Astrocyte (in vitro differentiated cells and primary cell): Measurements from ENCODE around the gene KSR2. TPM values are rescaled to one million over a fixed set of nuclear protein-coding genes. Genes with fewer than 3 reads are reported as not detected.
A peak's percentile ranks its signal among the peaks of the same experiment; 100 is the strongest.

Experiments
- DNase-seq: peaks from one replicate; pipeline ENCODE4 v3.0.0-alpha.2; 2010; ENCODE audit warnings: low read depth
- FAIRE-seq: peaks from 2 replicates; lab custom pipeline; 2011; peaks lifted over from hg19 to GRCh38; lab: Jason Lieb, UNC
- H2AFZ ChIP-seq: 2 replicates; pipeline ENCODE4 v1.6.0; 2012; ENCODE audit warnings: low read depth, low read length, inconsistent platforms
- H3K27ac ChIP-seq: 2 replicates; pipeline ENCODE4 v1.5.1; 2011; ENCODE audit warnings: low read depth, low read length, inconsistent platforms
- H3K27me3 ChIP-seq: 2 replicates; pipeline ENCODE4 v1.6.0; 2011; ENCODE audit warnings: low read length, inconsistent platforms; ENCODE audit not compliant: insufficient read depth
- H3K36me3 ChIP-seq: 2 replicates; pipeline ENCODE4 v1.5.1; 2011; ENCODE audit warnings: low read length, inconsistent platforms; ENCODE audit not compliant: insufficient read depth
- H3K4me1 ChIP-seq: 2 replicates; pipeline ENCODE4 v1.5.1; 2011; ENCODE audit warnings: low read length, inconsistent platforms; ENCODE audit not compliant: insufficient read depth
- H3K4me2 ChIP-seq: 2 replicates; pipeline ENCODE4 v1.6.0; 2012; ENCODE audit warnings: low read length, inconsistent platforms
- H3K4me3 ChIP-seq: 2 replicates; pipeline ENCODE4 v1.5.1; 2011; ENCODE audit warnings: low read depth, mild to moderate bottlenecking, low read length, inconsistent platforms; ENCODE audit not compliant: insufficient read depth
- H3K79me2 ChIP-seq: 2 replicates; pipeline ENCODE4 v1.6.0; 2012; ENCODE audit warnings: mild to moderate bottlenecking, low read length, inconsistent platforms; ENCODE audit not compliant: insufficient read depth
- H3K9ac ChIP-seq: 2 replicates; pipeline ENCODE4 v1.6.0; 2012; ENCODE audit warnings: mild to moderate bottlenecking, low read length, inconsistent platforms
- H3K9me3 ChIP-seq: 2 replicates; pipeline ENCODE4 v1.5.1; 2012; ENCODE audit warnings: low read depth, mild to moderate bottlenecking, low read length, inconsistent platforms; ENCODE audit not compliant: insufficient read depth
- H4K20me1 ChIP-seq: 2 replicates; pipeline ENCODE4 v1.6.0; 2012; ENCODE audit warnings: low read length, inconsistent platforms; ENCODE audit not compliant: insufficient read depth
- H3K27ac Mint-ChIP-seq: one replicate; pipeline ENCODE4 v1.8.0; 2021; ENCODE audit warnings: mild to moderate bottlenecking, mixed read lengths; ENCODE audit not compliant: unreplicated experiment
- H3K27me3 Mint-ChIP-seq: one replicate; pipeline ENCODE4 v1.8.0; 2021; ENCODE audit warnings: low read depth, mixed read lengths; ENCODE audit not compliant: unreplicated experiment
- H3K36me3 Mint-ChIP-seq: one replicate; pipeline ENCODE4 v1.8.0; 2021; ENCODE audit warnings: low read depth, mixed read lengths; ENCODE audit not compliant: unreplicated experiment
- H3K4me1 Mint-ChIP-seq: one replicate; pipeline ENCODE4 v1.8.0; 2021; ENCODE audit warnings: low read depth, mixed read lengths; ENCODE audit not compliant: unreplicated experiment
- H3K4me3 Mint-ChIP-seq: one replicate; pipeline ENCODE4 v1.8.0; 2021; ENCODE audit warnings: mild to moderate bottlenecking, moderate library complexity, mixed read lengths; ENCODE audit not compliant: unreplicated experiment
- H3K9me3 Mint-ChIP-seq: one replicate; pipeline ENCODE4 v1.8.0; 2021; ENCODE audit warnings: mild to moderate bottlenecking, mixed read lengths; ENCODE audit not compliant: unreplicated experiment
- EZH2 ChIP-seq: IDR thresholded peaks from 2 replicates; pipeline ENCODE4 v1.6.1; 2012; ENCODE audit warnings: mild to moderate bottlenecking, low read length, inconsistent platforms; ENCODE audit not compliant: insufficient read depth
- total RNA-seq: library from RNA; stranded (reverse); gene quantifications from 2 replicates; pipeline ENCODE4 v1.2.1, GENCODE V29; 2021
- TF ChIP-seq, protein P1 (sequence below): IDR thresholded peaks from 2 replicates; pipeline ENCODE4 v1.5.1; 2011; ENCODE audit warnings: low read depth, mild to moderate bottlenecking, inconsistent platforms, low read length, moderate library complexity; ENCODE audit not compliant: insufficient read depth

Gene KSR2
- total RNA-seq, 1 donor from 2014 or later = 0.98 TPM

- Histone ChIP-seq H3K9me3 (no peaks in the 10 kb centered on the region), H3K27me3 (peaks cover 2% of the 10 kb centered on the region), H3K4me1 (no peaks in the 10 kb centered on the region), H3K27ac (no peak overlapping the region), H3K9ac (no peak overlapping the region), H2AFZ (no peak overlapping the region), H3K36me3 (no peaks in the 10 kb centered on the region), H3K4me3 (no peak overlapping the region), H4K20me1 (no peaks in the 10 kb centered on the region), H3K79me2 (no peaks in the 10 kb centered on the region), H3K4me2 (no peak overlapping the region)
- no peak overlapping the region for H3K4me3 Mint-ChIP-seq
- TF ChIP-seq, protein P1, sequence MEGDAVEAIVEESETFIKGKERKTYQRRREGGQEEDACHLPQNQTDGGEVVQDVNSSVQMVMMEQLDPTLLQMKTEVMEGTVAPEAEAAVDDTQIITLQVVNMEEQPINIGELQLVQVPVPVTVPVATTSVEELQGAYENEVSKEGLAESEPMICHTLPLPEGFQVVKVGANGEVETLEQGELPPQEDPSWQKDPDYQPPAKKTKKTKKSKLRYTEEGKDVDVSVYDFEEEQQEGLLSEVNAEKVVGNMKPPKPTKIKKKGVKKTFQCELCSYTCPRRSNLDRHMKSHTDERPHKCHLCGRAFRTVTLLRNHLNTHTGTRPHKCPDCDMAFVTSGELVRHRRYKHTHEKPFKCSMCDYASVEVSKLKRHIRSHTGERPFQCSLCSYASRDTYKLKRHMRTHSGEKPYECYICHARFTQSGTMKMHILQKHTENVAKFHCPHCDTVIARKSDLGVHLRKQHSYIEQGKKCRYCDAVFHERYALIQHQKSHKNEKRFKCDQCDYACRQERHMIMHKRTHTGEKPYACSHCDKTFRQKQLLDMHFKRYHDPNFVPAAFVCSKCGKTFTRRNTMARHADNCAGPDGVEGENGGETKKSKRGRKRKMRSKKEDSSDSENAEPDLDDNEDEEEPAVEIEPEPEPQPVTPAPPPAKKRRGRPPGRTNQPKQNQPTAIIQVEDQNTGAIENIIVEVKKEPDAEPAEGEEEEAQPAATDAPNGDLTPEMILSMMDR = no peak
- no peak for TF ChIP-seq EZH2
- peaks cover 4% of the 10 kb centered on the region for H3K9me3 Mint-ChIP-seq
- no peaks in the 10 kb centered on the region for H3K4me1 Mint-ChIP-seq
- H3K27ac Mint-ChIP-seq = no peak overlapping the region
- FAIRE-seq = no peak
- DNase-seq = no peak
- peaks cover 8% of the 10 kb centered on the region for H3K27me3 Mint-ChIP-seq
- peaks cover 2% of the 10 kb centered on the region for H3K36me3 Mint-ChIP-seq
Observed at GRCh38 chr12:117590386-117590785, 378.4 kb downstream of the KSR2 start.

- FAIRE-seq = no peak
- H3K27me3 Mint-ChIP-seq = peaks cover 6% of the 10 kb centered on the region
- no peak for TF ChIP-seq EZH2
- TF ChIP-seq, protein P1 = no peak
- Histone ChIP-seq H3K27ac (no peak overlapping the region), H3K4me3 (no peak overlapping the region), H3K36me3 (no peaks in the 10 kb centered on the region), H3K9ac (no peak overlapping the region), H3K9me3 (no peaks in the 10 kb centered on the region), H3K27me3 (peaks cover 3% of the 10 kb centered on the region), H4K20me1 (no peaks in the 10 kb centered on the region), H3K79me2 (no peaks in the 10 kb centered on the region), H3K4me1 (no peaks in the 10 kb centered on the region), H2AFZ (no peak overlapping the region), H3K4me2 (no peak overlapping the region)
- H3K4me3 Mint-ChIP-seq = no peak overlapping the region
- peaks cover 2% of the 10 kb centered on the region for H3K36me3 Mint-ChIP-seq
- H3K27ac Mint-ChIP-seq = no peak overlapping the region
- DNase-seq = no peak
- peaks cover 4% of the 10 kb centered on the region for H3K9me3 Mint-ChIP-seq
- H3K4me1 Mint-ChIP-seq = no peaks in the 10 kb centered on the region
Observed at GRCh38 chr12:117589021-117589420, 379.8 kb downstream of the KSR2 start.

GRCh38 chr12:117587631-117588287, 381.0 kb downstream of the KSR2 start:
- no peaks in the 10 kb centered on the region for H3K9me3 ChIP-seq
- Mint-ChIP-seq H3K9me3 (peaks cover 4% of the 10 kb centered on the region), H3K4me3 (no peak overlapping the region), H3K36me3 (peaks cover 2% of the 10 kb centered on the region), H3K27me3 (peaks cover 4% of the 10 kb centered on the region), H3K27ac (no peak overlapping the region), H3K4me1 (peaks cover 4% of the 10 kb centered on the region)
- no peak overlapping the region for H3K4me2 ChIP-seq
- H3K27me3 ChIP-seq = peaks cover 3% of the 10 kb centered on the region
- DNase-seq (no peak), FAIRE-seq (no peak)
- H3K27ac ChIP-seq = no peak overlapping the region
- no peaks in the 10 kb centered on the region for H4K20me1 ChIP-seq
- no peak overlapping the region for H3K9ac ChIP-seq
- H3K79me2 ChIP-seq = no peaks in the 10 kb centered on the region
- TF ChIP-seq, protein P1 = peak; percentile 62
- no peak for TF ChIP-seq EZH2
- H3K4me3 ChIP-seq = no peak overlapping the region
- no peak overlapping the region for H2AFZ ChIP-seq
- H3K36me3 ChIP-seq = no peaks in the 10 kb centered on the region
- no peaks in the 10 kb centered on the region for H3K4me1 ChIP-seq
